IMR-90 (cell line): ENCODE data around the gene EFNA5. TPM values are rescaled to one million over a fixed set of nuclear protein-coding genes. Genes with fewer than 3 reads are reported as not detected.
A peak's percentile ranks its signal among the peaks of the same experiment; 100 is the strongest.

Experiments
- ATAC-seq: fragments of 200-7000 bp; cut with Tn5 transposase; 2 replicates; pipeline ENCODE4 v1.9.1; 2020; ENCODE audit warnings: low read depth, mild to moderate bottlenecking, moderate library complexity
- BruUV-seq: library from RNA; stranded (reverse); fragments of 400-500 nt; replicated peaks from 2 replicates; lab custom pipeline; 2021; lab: Mats Ljungman, UMichigan
- CTCF ChIA-PET: fragments of 300-600 bp; formaldehyde crosslinking; extraction: SDS; loops from one replicate; lab custom pipeline; 2021; ENCODE audit warnings: antibody characterized with exemption; lab: Yijun Ruan, JAX
- POLR2A ChIA-PET: fragments of 300-600 bp; sonication (Branson Sonifier 250); formaldehyde crosslinking; loops from one replicate; lab custom pipeline; 2022; ENCODE audit warnings: antibody characterized with exemption; ENCODE audit not compliant: unreplicated experiment; lab: Charles Lee
- DNase-seq: peaks from one replicate; pipeline ENCODE4 v3.0.0; 2013
- H2AFZ ChIP-seq: replicated peaks from 2 replicates; pipeline ENCODE3; 2013; ENCODE audit warnings: low read length, mild to moderate bottlenecking; ENCODE audit not compliant: poor library complexity
- H2AK5ac ChIP-seq: 2 replicates; pipeline ENCODE4 v1.6.1; 2013; ENCODE audit warnings: low read depth, low read length, inconsistent platforms
- H2AK9ac ChIP-seq: replicated peaks from 2 replicates; pipeline ENCODE3; 2013; ENCODE audit warnings: mild to moderate bottlenecking, low read depth, low read length, moderate library complexity; ENCODE audit not compliant: poor library complexity
- H2BK120ac ChIP-seq: 2 replicates; pipeline ENCODE4 v1.6.1; 2013; ENCODE audit warnings: low read depth, low read length, inconsistent platforms
- H2BK15ac ChIP-seq: 3 replicates; pipeline ENCODE4 v1.6.1; 2013; ENCODE audit warnings: low read depth, low read length, inconsistent platforms
- H2BK20ac ChIP-seq: 2 replicates; pipeline ENCODE4 v1.6.1; 2013; ENCODE audit warnings: low read depth, mild to moderate bottlenecking, inconsistent platforms, low read length, moderate library complexity
- H2BK5ac ChIP-seq: 2 replicates; pipeline ENCODE4 v1.6.1; 2013; ENCODE audit warnings: mild to moderate bottlenecking, low read depth, low read length, inconsistent platforms; ENCODE audit not compliant: poor library complexity, severe bottlenecking
- H3K14ac ChIP-seq: replicated peaks from 2 replicates; pipeline ENCODE4 v1.6.1; 2013; ENCODE audit warnings: low read depth, low read length, inconsistent platforms
- H3K18ac ChIP-seq: 2 replicates; pipeline ENCODE4 v1.6.1; 2013; ENCODE audit warnings: low read depth, low read length, control low read depth
- H3K23ac ChIP-seq: 2 replicates; pipeline ENCODE4 v1.6.1; 2013; ENCODE audit warnings: low read depth, low read length, inconsistent platforms
- H3K27ac ChIP-seq: 2 replicates; pipeline ENCODE4 v1.5.1; 2013; ENCODE audit warnings: mild to moderate bottlenecking, control low read depth, low read length; ENCODE audit not compliant: insufficient read depth
- H3K27me3 ChIP-seq: 2 replicates; pipeline ENCODE4 v1.6.1; 2013; ENCODE audit warnings: low read length; ENCODE audit not compliant: control insufficient read depth, insufficient read depth
- H3K36me3 ChIP-seq: 2 replicates; pipeline ENCODE4 v1.6.1; 2013; ENCODE audit warnings: low read length, mixed read lengths; ENCODE audit not compliant: control insufficient read depth, insufficient read depth
- H3K4ac ChIP-seq: 2 replicates; pipeline ENCODE4 v1.6.1; 2013; ENCODE audit warnings: low read depth, low read length, inconsistent platforms
- H3K4me1 ChIP-seq: 2 replicates; pipeline ENCODE4 v1.6.1; 2013; ENCODE audit warnings: low read length, mixed read lengths; ENCODE audit not compliant: control insufficient read depth, insufficient read depth
- H3K4me2 ChIP-seq: 2 replicates; pipeline ENCODE4 v1.6.1; 2013; ENCODE audit warnings: low read depth, mild to moderate bottlenecking, control low read depth, low read length, moderate library complexity
- H3K4me3 ChIP-seq: 2 replicates; pipeline ENCODE4 v1.5.1; 2013; ENCODE audit warnings: low read depth, mild to moderate bottlenecking, control low read depth, low read length, moderate library complexity; ENCODE audit not compliant: insufficient read depth
- H3K56ac ChIP-seq: 2 replicates; pipeline ENCODE4 v1.6.1; 2013; ENCODE audit warnings: low read length, inconsistent platforms; ENCODE audit not compliant: insufficient read depth; ENCODE audit errors: extremely low read depth
- H3K79me1 ChIP-seq, 2 experiments: 2 replicates each; pipeline ENCODE4 v1.6.1; 2013; ENCODE audit warnings: low read length in 2 of 2, inconsistent platforms in 1 of 2, low read depth in 1 of 2
- H3K9ac ChIP-seq: 2 replicates; pipeline ENCODE4 v1.6.1; 2013; ENCODE audit warnings: low read depth, low read length, control low read depth
- H3K9me1 ChIP-seq: 2 replicates; pipeline ENCODE4 v1.6.1; 2013; ENCODE audit warnings: low read length, inconsistent platforms; ENCODE audit not compliant: insufficient read depth
- H3K9me3 ChIP-seq: 2 replicates; pipeline ENCODE4 v1.6.1; 2013; ENCODE audit warnings: low read length; ENCODE audit not compliant: control insufficient read depth, insufficient read depth
- H4K20me1 ChIP-seq: 2 replicates; pipeline ENCODE4 v1.6.1; 2013; ENCODE audit warnings: low read length, inconsistent platforms; ENCODE audit not compliant: insufficient read depth
- H4K5ac ChIP-seq: 2 replicates; pipeline ENCODE4 v1.6.1; 2013; ENCODE audit warnings: mild to moderate bottlenecking, low read depth, low read length, control low read depth
- H4K8ac ChIP-seq, 2 experiments: 2 replicates each; pipeline ENCODE4 v1.6.1; 2013; ENCODE audit warnings: low read depth in 2 of 2, low read length in 2 of 2, control low read depth in 1 of 2, inconsistent platforms in 1 of 2
- H4K91ac ChIP-seq: 2 replicates; pipeline ENCODE4 v1.6.1; 2013; ENCODE audit warnings: low read depth, low read length, inconsistent platforms; ENCODE audit not compliant: insufficient read depth
- CEBPB ChIP-seq: IDR thresholded peaks from 2 replicates; pipeline ENCODE4 v1.6.1; 2012; ENCODE audit warnings: low read depth, low read length, improper control_type of control experiment
- CTCF ChIP-seq: conservative IDR thresholded peaks from 2 replicates; pipeline ENCODE4 v1.5.1; 2012; ENCODE audit warnings: mild to moderate bottlenecking, low read depth, low read length, improper control_type of control experiment
- FOS ChIP-seq: fragments of 150-350 bp; IDR thresholded peaks from 2 replicates; pipeline ENCODE4 v1.6.1; 2016; ENCODE audit warnings: low read depth, low read length
- MAZ ChIP-seq: IDR thresholded peaks from 2 replicates; pipeline ENCODE4 v1.6.1; 2012; ENCODE audit warnings: low read depth, mild to moderate bottlenecking, low read length, improper control_type of control experiment, moderate library complexity, borderline replicate concordance
- RCOR1 ChIP-seq: IDR thresholded peaks from 2 replicates; pipeline ENCODE4 v1.6.1; 2012; ENCODE audit warnings: mild to moderate bottlenecking, low read length, improper control_type of control experiment; ENCODE audit not compliant: insufficient replicate concordance
- SMC3 ChIP-seq: fragments of 150-350 bp; IDR thresholded peaks from 2 replicates; pipeline ENCODE4 v1.6.1; 2016; ENCODE audit warnings: low read depth, mild to moderate bottlenecking, antibody characterized with exemption, low read length, moderate library complexity
- WGBS, 2 experiments: methylation state at CpG; one replicate each; pipeline versions ENCODE4 v1.1.5 to v1.1.7; 2013; ENCODE audit warnings: missing lambda C conversion rate in 2 of 2; ENCODE audit not compliant: insufficient read length in 1 of 2; ENCODE audit errors: extremely low coverage in 2 of 2; 5-methylcytosine and 5-hydroxymethylcytosine counted together
- dilution Hi-C: fragments of 300-500 bp; cut with HindIII; formaldehyde crosslinking; loops from one replicate; pipeline ENCODE4 v1.14.3; 2018; ENCODE audit warnings: low sequenced_read_pairs; ENCODE audit not compliant: unreplicated experiment
- in situ Hi-C: fragments of 300-500 bp; cut with MboI; formaldehyde crosslinking; loops from 3 replicates; pipeline ENCODE4 v1.14.3; 2019; ENCODE audit warnings: low sequenced_read_pairs, inconsistent platforms, mixed read lengths
- intact Hi-C: fragments of 100-400 bp; cut with micrococcal nuclease; formaldehyde crosslinking; loops from 2 replicates; pipeline ENCODE4 v1.10.0; 2022
- polyA plus RNA-seq, 3 experiments: library from polyadenylated mRNA; depleted of rRNA; stranded (reverse); fragments of >200 nt; gene quantifications; 2 replicates each; pipeline ENCODE4 v1.2.3, GENCODE V29; 2012; ENCODE audit warnings: low replicate concordance in 1 of 3
- total RNA-seq: library from RNA; depleted of rRNA; stranded (reverse); fragments of >200 nt; gene quantifications from 2 replicates; pipeline ENCODE4 v1.2.3, GENCODE V29; 2012

EFNA5 gene
- total and polyA plus RNA-seq, 2 of the 4 experiments (the other 2 are of a cell fraction), result 1.5 to 1.6 TPM

DNA sequence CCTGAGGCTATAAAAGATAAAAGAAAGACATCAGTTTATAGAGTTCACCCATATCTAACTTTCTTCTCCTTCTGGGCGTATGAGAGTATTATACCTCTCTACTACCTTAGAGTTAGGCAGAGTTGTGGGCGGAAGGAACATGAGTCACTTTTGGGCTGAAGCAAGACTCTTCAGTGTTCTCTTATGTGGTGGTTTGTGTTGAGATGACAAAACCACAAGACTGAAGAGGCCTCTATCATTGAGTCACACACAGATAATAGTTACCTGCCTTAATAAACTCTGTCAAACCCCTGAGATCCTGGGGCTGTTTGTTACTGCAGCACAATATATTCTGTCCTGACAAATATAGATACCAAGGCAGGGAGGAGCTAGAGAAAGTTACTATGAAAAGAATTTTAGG is 184.2 kb downstream of the EFNA5 start:
- CTCF ChIA-PET, result no interaction called here
- no peak overlapping the region for H3K4me3 ChIP-seq

More for the DNA sequence above, 184.2 kb downstream of the EFNA5 start:
- H2BK5ac ChIP-seq, result no peak overlapping the region
- dilution Hi-C loops (no loop called here), intact Hi-C loops (no loop called here), in situ Hi-C loops (no loop called here)
- peaks cover 3% of the 10 kb centered on the region for H3K4me1 ChIP-seq
- DNase-seq (peak; percentile 59), ATAC-seq (no peak)
- no peak overlapping the region for H2AK5ac ChIP-seq
- no peak overlapping the region for H3K18ac ChIP-seq
- H4K91ac ChIP-seq, result no peak overlapping the region
- H4K8ac ChIP-seq, result no peak overlapping the region
- no peak overlapping the region for H2BK15ac ChIP-seq
- H2AFZ ChIP-seq, result no peak overlapping the region
- H3K4ac ChIP-seq, result no peak overlapping the region
- 0 out of 2 replicates have a peak, but pooled peaks cover 3% of the 10 kb centered on the region for H3K9me1 ChIP-seq
- H3K27ac ChIP-seq, result no peak overlapping the region
- no peak overlapping the region for H2BK120ac ChIP-seq
- no peaks in the 10 kb centered on the region for H3K9me3 ChIP-seq
- TF ChIP-seq MAZ (no peak), CTCF (no peak), RCOR1 (no peak), SMC3 (no peak), CEBPB (peak; percentile 59; the same call in 1 of the 2 replicates), FOS (no peak)
- no peaks in the 10 kb centered on the region for H3K27me3 ChIP-seq
- no peaks in the 10 kb centered on the region for H3K36me3 ChIP-seq
- WGBS, 2 experiments, result no CpG with 5 or more reads among the region's 2 CpGs
- H3K56ac ChIP-seq, result no peak overlapping the region
- no peak overlapping the region for H3K23ac ChIP-seq
- no peak overlapping the region for H3K4me2 ChIP-seq
- POLR2A ChIA-PET, result no interaction called here
- no peak overlapping the region for H2BK20ac ChIP-seq
- BruUV-seq, result no TSS peak
- no peak overlapping the region for H3K14ac ChIP-seq
- no peak overlapping the region for H2AK9ac ChIP-seq
- no peaks in the 10 kb centered on the region for H3K79me1 ChIP-seq
- no peak overlapping the region for H4K5ac ChIP-seq
- no peak overlapping the region for H3K9ac ChIP-seq
- H4K20me1 ChIP-seq, result no peaks in the 10 kb centered on the region
